Measurements from ENCODE around the gene PRDM16. TPM values are rescaled to one million over a fixed set of nuclear protein-coding genes. Genes with fewer than 3 reads are reported as not detected.

The PRDM16 gene
- total RNA-seq, 4 donors from 2014 or later: 5.4 to 13.2 (median 7.7) TPM

GRCh38 chr1:3420218-3420951, 351.4 kb downstream of the PRDM16 start:
- TF ChIP-seq, protein P1, sequence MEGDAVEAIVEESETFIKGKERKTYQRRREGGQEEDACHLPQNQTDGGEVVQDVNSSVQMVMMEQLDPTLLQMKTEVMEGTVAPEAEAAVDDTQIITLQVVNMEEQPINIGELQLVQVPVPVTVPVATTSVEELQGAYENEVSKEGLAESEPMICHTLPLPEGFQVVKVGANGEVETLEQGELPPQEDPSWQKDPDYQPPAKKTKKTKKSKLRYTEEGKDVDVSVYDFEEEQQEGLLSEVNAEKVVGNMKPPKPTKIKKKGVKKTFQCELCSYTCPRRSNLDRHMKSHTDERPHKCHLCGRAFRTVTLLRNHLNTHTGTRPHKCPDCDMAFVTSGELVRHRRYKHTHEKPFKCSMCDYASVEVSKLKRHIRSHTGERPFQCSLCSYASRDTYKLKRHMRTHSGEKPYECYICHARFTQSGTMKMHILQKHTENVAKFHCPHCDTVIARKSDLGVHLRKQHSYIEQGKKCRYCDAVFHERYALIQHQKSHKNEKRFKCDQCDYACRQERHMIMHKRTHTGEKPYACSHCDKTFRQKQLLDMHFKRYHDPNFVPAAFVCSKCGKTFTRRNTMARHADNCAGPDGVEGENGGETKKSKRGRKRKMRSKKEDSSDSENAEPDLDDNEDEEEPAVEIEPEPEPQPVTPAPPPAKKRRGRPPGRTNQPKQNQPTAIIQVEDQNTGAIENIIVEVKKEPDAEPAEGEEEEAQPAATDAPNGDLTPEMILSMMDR (IDR thresholded peaks at IDR 0.05): no peak
- TF ChIP-seq POLR2A (IDR thresholded peaks at IDR 0.05): no peak
- Histone ChIP-seq H3K27ac (no peak overlapping the region), H3K4me3 (no peak overlapping the region), H3K4me1 (peaks cover 0 to 20% (median 2%) of the 10 kb centered on the region in 4 donors), H3K36me3 (no peaks in the 10 kb centered on the region), H3K9me3 (peaks cover 0 to 10% (median 5%) of the 10 kb centered on the region in 4 donors), H3K27me3 (no peaks in the 10 kb centered on the region)
- no peak for DNase-seq

DNA sequence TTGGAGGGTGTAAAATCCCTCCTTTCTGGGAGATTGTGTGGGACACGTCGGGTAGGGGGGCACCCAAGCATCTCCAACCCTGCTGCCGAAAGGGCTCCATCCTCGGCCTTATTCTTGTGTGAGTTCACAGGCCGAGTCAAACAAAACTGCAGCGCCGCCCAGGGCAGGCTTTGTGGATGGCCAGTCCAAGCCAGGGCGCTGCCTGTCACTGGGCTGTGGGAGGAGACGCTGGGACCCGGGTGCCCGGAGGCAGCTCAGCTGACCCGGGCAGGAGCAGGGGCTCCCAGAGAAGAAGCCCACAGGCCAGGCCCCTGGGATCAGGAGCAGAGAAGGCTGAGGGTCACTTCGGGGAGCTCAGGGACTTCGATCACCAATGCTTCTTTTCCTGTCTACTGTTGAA, 353.6 kb downstream of the PRDM16 start:
- Histone ChIP-seq H3K4me3 (no peak overlapping the region), H3K36me3 (no peaks in the 10 kb centered on the region), H3K4me1 (peaks cover 0 to 20% (median 2%) of the 10 kb centered on the region in 4 donors), H3K27me3 (no peaks in the 10 kb centered on the region), H3K27ac (peak overlapping the region in 3 of 4 donors; percentile 3 to 81 (median 80)), H3K9me3 (no peaks in the 10 kb centered on the region)
- no peak for DNase-seq
- TF ChIP-seq, protein P1 (IDR thresholded peaks at IDR 0.05): no peak
- TF ChIP-seq POLR2A (IDR thresholded peaks at IDR 0.05): no peak

DNA sequence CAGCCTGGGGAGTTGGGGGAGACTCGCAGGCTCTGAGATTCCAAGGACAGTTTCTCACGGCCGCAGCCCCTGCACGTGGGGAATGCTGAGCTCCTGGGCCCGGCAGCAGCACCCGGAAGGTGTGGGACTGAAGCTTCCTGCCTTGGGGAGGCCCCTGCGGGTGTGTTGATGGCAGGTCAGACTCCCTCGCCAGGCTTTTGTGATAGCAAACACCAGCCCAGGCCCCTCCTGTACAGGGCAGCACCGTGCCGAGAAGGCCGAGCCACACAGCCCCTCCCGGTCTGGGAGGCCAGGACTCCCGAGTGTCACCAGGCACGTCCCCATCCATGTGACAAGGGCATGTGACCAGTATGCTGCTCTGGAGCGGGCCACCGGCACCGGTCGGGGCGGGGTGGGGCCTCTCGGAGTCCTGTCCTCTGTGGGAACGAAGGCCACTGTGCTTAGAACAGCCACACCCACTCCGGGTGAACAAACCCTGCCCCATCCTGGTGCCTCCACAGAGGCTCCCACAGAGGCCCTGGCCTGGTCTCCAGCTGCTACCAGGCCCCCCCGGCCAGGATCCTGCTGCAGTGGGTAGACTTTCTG, 354.3 kb downstream of the PRDM16 start:
- peak in 2 of 3 donors; percentile 92 to 95 for DNase-seq
- Histone ChIP-seq H3K36me3 (no peaks in the 10 kb centered on the region), H3K9me3 (no peaks in the 10 kb centered on the region), H3K4me3 (peak overlapping the region in 1 of 4 donors; percentile 6), H3K27ac (peak overlapping the region in 3 of 4 donors; percentile 3 to 81 (median 80)), H3K27me3 (no peaks in the 10 kb centered on the region), H3K4me1 (peaks cover 0 to 20% (median 2%) of the 10 kb centered on the region in 4 donors)
- TF ChIP-seq POLR2A (IDR thresholded peaks at IDR 0.05): peak in 1 of 2 donors; percentile 36
- TF ChIP-seq, protein P1 (IDR thresholded peaks at IDR 0.05): no peak

GRCh38 chr1:3423896-3424611, 355.1 kb downstream of the PRDM16 start:
- Histone ChIP-seq H3K9me3 (no peaks in the 10 kb centered on the region), H3K27me3 (no peaks in the 10 kb centered on the region), H3K4me3 (no peak overlapping the region), H3K36me3 (no peaks in the 10 kb centered on the region), H3K4me1 (peaks cover 0 to 20% (median 2%) of the 10 kb centered on the region in 4 donors), H3K27ac (peak overlapping the region in 2 of 4 donors; percentile 80 to 81)
- no peak for DNase-seq
- no peak for TF ChIP-seq POLR2A (IDR thresholded peaks at IDR 0.05)
- TF ChIP-seq, protein P1 (IDR thresholded peaks at IDR 0.05): no peak

- Histone ChIP-seq H3K36me3 (no peaks in the 10 kb centered on the region), H3K4me1 (peaks cover 0 to 16% (median 2%) of the 10 kb centered on the region in 4 donors), H3K9me3 (no peaks in the 10 kb centered on the region), H3K4me3 (no peak overlapping the region), H3K27ac (no peak overlapping the region), H3K27me3 (no peaks in the 10 kb centered on the region)
- TF ChIP-seq, protein P1 (IDR thresholded peaks at IDR 0.05): no peak
- TF ChIP-seq POLR2A (IDR thresholded peaks at IDR 0.05): no peak
- no peak for DNase-seq
Observed at GRCh38 chr1:3425486-3426215, 356.6 kb downstream of the PRDM16 start.
